ENCODE measurements around the gene SYNJ2. TPM values are rescaled to one million over a fixed set of nuclear protein-coding genes. Genes with fewer than 3 reads are reported as not detected.

Gene SYNJ2
- total and polyA plus RNA-seq, 11 donors: 7.5 to 27.0 (median 18.2) TPM

GRCh38 chr6:158058171-158058651 lies 76.5 kb downstream of the SYNJ2 start:
- intact Hi-C loops (cut with DNase I): no loop called here
- Histone ChIP-seq H3K36me3 (peaks cover 0 to 34% (median 20%) of the 10 kb centered on the region in 9 donors), H3K9me3 (peaks cover 0 to 9% (median 0%) of the 10 kb centered on the region in 12 donors), H3K4me3 (no peak overlapping the region), H3K27me3 (no peaks in the 10 kb centered on the region), H3K4me1 (peaks cover 12 to 51% (median 24%) of the 10 kb centered on the region in 12 donors), H3K27ac (peak overlapping the region in 2 of 12 donors; percentile 0 to 53)
- 0 to 38% (median 16%) methylated on average over 1 of the region's 1 CpG for WGBS, 4 donors
- ATAC-seq: no peak
- TF ChIP-seq POLR2A (IDR thresholded peaks at IDR 0.05): no peak
- no peak for TF ChIP-seq CTCF (IDR thresholded peaks at IDR 0.05)
- no peak for DNase-seq

- H3K27me3 ChIP-seq: no peaks in the 10 kb centered on the region
- DNase-seq (no peak), ATAC-seq (no peak)
- peaks cover 0 to 42% (median 25%) of the 10 kb centered on the region in 9 donors for H3K36me3 ChIP-seq
- peaks cover 12 to 51% (median 24%) of the 10 kb centered on the region in 12 donors for H3K4me1 ChIP-seq
- intact Hi-C loops (cut with DNase I): no loop called here
- H3K27ac ChIP-seq: peak overlapping the region in 4 of 12 donors; percentile 70 to 88 (median 80)
- 95 to 97% (median 96%) methylated on average over 12 to 13 of the region's 13 CpGs for WGBS, 4 donors
- TF ChIP-seq POLR2A (IDR thresholded peaks at IDR 0.05) (no peak), CTCF (IDR thresholded peaks at IDR 0.05) (no peak)
- H3K4me3 ChIP-seq: no peak overlapping the region
- peaks cover 0 to 11% (median 0%) of the 10 kb centered on the region in 12 donors for H3K9me3 ChIP-seq
Observed at GRCh38 chr6:158059108-158059507, 77.4 kb downstream of the SYNJ2 start.

GRCh38 chr6:158060455-158061360 lies 79.0 kb downstream of the SYNJ2 start:
- peaks cover 0 to 51% (median 32%) of the 10 kb centered on the region in 9 donors for H3K36me3 ChIP-seq
- ATAC-seq: peak; percentile 73 to 87 (median 84)
- peaks cover 12 to 51% (median 24%) of the 10 kb centered on the region in 12 donors for H3K4me1 ChIP-seq
- WGBS, 4 donors: 22 to 44% (median 38%) methylated on average over 10 to 11 of the region's 11 CpGs
- peak; percentile 78 to 91 (median 88) for DNase-seq
- no peak for TF ChIP-seq POLR2A (IDR thresholded peaks at IDR 0.05)
- H3K27me3 ChIP-seq: no peaks in the 10 kb centered on the region
- intact Hi-C loops (cut with DNase I): loop anchor here in 3 of 10 donors (5.0 to 10.0 kb wide), 3 partner anchors 78 to 746 kb away; partner anchors contain the start of gene SYNJ2 (in 1 of the 3)
- peak overlapping the region in 4 of 12 donors; percentile 2 to 27 (median 8) for H3K4me3 ChIP-seq
- peaks cover 0 to 11% (median 0%) of the 10 kb centered on the region in 12 donors for H3K9me3 ChIP-seq
- H3K27ac ChIP-seq: peak overlapping the region; percentile 14 to 94 (median 79)

GRCh38 chr6:158061361-158061708 lies 79.7 kb downstream of the SYNJ2 start:
- Histone ChIP-seq H3K9me3 (peaks cover 0 to 11% (median 0%) of the 10 kb centered on the region in 12 donors), H3K27ac (peak overlapping the region in 11 of 12 donors; percentile 68 to 94 (median 83)), H3K4me3 (no peak overlapping the region), H3K27me3 (no peaks in the 10 kb centered on the region), H3K36me3 (peaks cover 0 to 50% (median 34%) of the 10 kb centered on the region in 9 donors), H3K4me1 (peaks cover 12 to 51% (median 24%) of the 10 kb centered on the region in 12 donors)
- DNase-seq (no peak), ATAC-seq (no peak)
- intact Hi-C loops (cut with DNase I): loop anchor here in 3 of 10 donors (5.0 to 10.0 kb wide), 3 partner anchors 79 to 747 kb away; partner anchors contain the start of gene SYNJ2 (in 1 of the 3)
- 63 to 91% (median 82%) methylated on average over 1 to 5 of the region's 5 CpGs for WGBS, 4 donors
- TF ChIP-seq CTCF (IDR thresholded peaks at IDR 0.05) (no peak), POLR2A (IDR thresholded peaks at IDR 0.05) (no peak)

Measured in heart left ventricle (tissue), 16 donors.